Brain pericyte (primary cell): ENCODE results near the gene CACNA2D3.
"Not testable (repeated sequence)": the region's sequence is repeated elsewhere in the genome, so short reads cannot be mapped to it uniquely, and the experiment has no call there.

Experiments used
- DNase-seq: peaks from one replicate; pipeline ENCODE4 v3.0.0-alpha.2; 2012; ENCODE audit warnings: low read depth, low spot score

The CACNA2D3 gene

GRCh38 chr3:55069950-55070349 is 947.6 kb downstream of the CACNA2D3 start:
- DNase-seq: no peak

DNA sequence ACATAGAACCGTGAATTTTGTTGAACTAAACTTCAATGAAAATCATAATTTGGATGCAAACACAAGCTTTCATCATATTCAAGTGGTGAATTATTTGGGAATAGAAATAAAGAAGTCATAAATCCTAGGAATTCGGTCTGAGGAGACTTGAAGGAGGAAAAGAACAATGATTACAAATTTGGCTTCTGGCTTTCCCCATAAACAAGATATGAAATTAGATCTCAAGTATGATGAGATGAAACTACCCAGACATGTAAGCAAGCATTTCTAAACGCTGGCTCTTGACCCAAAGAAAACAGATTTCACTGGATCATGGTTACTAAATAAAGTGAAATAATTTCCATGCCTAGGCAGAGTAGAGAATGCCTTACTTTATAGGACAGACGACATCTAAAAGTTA is 952.4 kb downstream of the CACNA2D3 start:
- no peak for DNase-seq

GRCh38 chr3:55075846-55076245 is 953.5 kb downstream of the CACNA2D3 start:
- DNase-seq: no peak

- DNase-seq: no peak
These were observed 955.4 kb downstream of the CACNA2D3 start for GRCh38 chr3:55077726-55078125.

GRCh38 chr3:55078876-55079275 is 956.5 kb downstream of the CACNA2D3 start:
- no peak for DNase-seq

DNA sequence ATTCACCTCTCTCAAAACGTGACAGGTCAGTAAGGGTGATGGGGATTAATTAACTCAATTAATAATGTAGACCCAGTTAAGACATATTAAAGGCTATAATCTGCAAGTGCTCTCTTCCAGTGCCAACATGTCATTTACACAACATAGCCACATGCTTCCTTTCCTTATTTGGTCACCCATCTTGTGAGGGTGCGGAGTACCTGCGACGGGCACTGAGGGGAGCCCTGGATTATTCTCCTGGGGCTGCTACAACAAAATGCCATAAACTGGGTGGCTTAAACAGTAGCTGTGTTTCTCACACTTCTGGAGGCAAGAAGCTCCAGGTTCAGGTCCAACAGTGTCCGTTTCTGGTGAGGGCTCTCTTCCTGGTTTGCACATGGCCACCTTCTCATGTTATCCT is 962.9 kb downstream of the CACNA2D3 start:
- DNase-seq: no peak

GRCh38 chr3:55089211-55089610 is 966.9 kb downstream of the CACNA2D3 start:
- DNase-seq: no peak

DNA sequence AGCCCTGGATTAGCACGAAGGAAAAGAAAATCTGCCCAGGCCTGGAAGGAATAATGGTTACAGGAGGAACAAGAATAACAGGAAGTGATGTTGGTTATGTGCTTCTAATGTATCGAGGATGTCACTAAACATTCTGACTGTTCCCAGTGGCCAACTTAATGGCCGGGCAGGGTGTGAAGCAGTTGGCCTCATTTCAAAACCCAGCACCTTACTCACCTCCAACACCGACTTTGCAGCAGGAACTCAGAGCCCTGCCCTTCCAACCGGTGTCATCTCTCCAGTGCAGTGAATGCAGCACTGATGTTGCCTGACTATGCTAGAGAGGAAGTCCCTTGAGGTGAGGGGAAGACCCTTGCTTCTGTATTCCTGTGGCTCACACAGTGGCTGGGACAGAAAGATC is 967.9 kb downstream of the CACNA2D3 start:
- no peak for DNase-seq

GRCh38 chr3:55090746-55091145 is 968.4 kb downstream of the CACNA2D3 start:
- DNase-seq: no peak

GRCh38 chr3:55091381-55092225 is 969.3 kb downstream of the CACNA2D3 start:
- no peak for DNase-seq

DNA sequence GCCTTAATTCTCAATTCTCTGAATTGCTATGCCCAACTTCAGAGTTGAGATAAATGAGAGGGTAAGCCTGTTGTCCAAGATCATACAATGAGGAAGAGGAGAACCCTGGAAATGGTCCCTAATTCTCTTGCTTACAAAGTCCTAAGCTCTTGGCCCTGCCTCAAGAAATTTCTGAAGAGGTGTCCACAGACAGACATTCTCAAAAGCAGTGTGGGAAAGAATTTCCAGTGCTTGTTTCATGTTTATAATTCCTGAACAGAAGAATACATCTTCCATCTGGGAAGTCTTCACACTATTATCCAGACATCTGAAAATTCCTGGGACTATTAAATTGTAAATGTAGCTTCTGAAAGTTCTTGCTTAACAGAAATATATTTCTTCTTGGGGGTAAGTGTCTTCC is 972.3 kb downstream of the CACNA2D3 start:
- DNase-seq: no peak

- no peak for DNase-seq
These were observed 975.1 kb downstream of the CACNA2D3 start for GRCh38 chr3:55097441-55097840.

DNA sequence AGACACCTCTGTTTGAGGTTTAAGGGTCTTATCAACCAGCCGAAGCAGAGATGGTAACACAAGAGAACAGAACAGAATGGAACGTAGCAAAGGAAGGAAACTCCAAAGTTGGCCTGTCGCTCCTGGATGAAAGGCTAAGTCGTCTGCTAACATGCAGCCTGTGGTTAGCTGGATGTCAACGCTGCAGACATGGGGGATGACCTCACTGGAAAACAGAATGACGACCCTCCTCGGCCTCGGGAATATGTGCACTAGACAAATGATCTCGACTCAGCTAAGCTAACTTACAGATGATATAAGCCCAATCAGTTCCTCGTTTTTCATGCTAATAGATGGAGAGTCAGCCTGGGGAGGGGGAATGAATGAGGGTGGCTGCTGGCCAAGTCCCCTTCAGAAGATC is 983.3 kb downstream of the CACNA2D3 start:
- no peak for DNase-seq

GRCh38 chr3:55107187-55107586 is 984.8 kb downstream of the CACNA2D3 start:
- no peak for DNase-seq

GRCh38 chr3:55111906-55112305 is 989.6 kb downstream of the CACNA2D3 start:
- DNase-seq: not testable (repeated sequence)

DNA sequence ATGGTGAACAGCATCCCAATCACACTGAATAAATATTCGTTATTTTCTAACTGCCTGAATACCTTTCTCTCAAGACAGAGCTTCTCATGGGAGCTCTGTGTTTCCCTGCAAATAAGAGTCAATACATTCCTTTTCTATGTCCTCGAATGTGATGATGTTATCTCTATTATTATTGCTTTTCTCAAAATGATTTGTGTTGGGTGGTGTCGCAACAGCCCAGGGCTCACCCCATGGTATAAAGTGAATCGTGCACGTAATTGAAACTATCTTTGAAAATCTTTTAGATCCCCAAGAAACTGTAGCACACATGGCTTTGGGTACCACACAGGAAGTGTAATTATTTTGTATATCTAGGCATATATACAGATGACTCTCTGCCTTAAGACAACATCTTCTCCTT is 996.1 kb downstream of the CACNA2D3 start:
- DNase-seq: no peak

DNA sequence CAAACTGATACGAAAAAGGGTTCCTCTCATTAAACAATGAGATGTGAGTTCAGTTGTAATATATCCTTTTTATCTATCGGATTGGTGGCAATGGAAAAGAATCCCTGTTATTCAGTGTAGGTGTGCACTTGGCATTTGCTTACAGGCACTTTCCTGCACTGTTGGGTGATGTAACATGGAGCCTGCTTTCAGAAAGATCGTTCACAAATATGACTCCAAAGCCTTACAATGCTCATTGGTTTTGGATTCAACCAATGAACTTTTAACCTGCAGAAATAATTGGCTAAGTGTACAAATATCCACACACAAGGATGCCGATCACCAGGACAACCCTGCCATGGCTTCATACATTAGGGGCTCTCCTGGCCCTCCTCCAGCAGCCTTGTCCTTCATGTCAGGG is 996.9 kb downstream of the CACNA2D3 start:
- no peak for DNase-seq

GRCh38 chr3:55122312-55122711 is 1000.0 kb downstream of the CACNA2D3 start:
- DNase-seq: no peak
